Measurements from ENCODE around the gene ZFC3H1.
"Not testable (repeated sequence)": the region's sequence is repeated elsewhere in the genome, so short reads cannot be mapped to it uniquely, and the experiment has no call there.

Gene ZFC3H1, protein sequence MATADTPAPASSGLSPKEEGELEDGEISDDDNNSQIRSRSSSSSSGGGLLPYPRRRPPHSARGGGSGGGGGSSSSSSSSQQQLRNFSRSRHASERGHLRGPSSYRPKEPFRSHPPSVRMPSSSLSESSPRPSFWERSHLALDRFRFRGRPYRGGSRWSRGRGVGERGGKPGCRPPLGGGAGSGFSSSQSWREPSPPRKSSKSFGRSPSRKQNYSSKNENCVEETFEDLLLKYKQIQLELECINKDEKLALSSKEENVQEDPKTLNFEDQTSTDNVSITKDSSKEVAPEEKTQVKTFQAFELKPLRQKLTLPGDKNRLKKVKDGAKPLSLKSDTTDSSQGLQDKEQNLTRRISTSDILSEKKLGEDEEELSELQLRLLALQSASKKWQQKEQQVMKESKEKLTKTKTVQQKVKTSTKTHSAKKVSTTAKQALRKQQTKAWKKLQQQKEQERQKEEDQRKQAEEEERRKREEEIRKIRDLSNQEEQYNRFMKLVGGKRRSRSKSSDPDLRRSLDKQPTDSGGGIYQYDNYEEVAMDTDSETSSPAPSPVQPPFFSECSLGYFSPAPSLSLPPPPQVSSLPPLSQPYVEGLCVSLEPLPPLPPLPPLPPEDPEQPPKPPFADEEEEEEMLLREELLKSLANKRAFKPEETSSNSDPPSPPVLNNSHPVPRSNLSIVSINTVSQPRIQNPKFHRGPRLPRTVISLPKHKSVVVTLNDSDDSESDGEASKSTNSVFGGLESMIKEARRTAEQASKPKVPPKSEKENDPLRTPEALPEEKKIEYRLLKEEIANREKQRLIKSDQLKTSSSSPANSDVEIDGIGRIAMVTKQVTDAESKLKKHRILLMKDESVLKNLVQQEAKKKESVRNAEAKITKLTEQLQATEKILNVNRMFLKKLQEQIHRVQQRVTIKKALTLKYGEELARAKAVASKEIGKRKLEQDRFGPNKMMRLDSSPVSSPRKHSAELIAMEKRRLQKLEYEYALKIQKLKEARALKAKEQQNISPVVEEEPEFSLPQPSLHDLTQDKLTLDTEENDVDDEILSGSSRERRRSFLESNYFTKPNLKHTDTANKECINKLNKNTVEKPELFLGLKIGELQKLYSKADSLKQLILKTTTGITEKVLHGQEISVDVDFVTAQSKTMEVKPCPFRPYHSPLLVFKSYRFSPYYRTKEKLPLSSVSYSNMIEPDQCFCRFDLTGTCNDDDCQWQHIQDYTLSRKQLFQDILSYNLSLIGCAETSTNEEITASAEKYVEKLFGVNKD (N-terminal part only)

DNA sequence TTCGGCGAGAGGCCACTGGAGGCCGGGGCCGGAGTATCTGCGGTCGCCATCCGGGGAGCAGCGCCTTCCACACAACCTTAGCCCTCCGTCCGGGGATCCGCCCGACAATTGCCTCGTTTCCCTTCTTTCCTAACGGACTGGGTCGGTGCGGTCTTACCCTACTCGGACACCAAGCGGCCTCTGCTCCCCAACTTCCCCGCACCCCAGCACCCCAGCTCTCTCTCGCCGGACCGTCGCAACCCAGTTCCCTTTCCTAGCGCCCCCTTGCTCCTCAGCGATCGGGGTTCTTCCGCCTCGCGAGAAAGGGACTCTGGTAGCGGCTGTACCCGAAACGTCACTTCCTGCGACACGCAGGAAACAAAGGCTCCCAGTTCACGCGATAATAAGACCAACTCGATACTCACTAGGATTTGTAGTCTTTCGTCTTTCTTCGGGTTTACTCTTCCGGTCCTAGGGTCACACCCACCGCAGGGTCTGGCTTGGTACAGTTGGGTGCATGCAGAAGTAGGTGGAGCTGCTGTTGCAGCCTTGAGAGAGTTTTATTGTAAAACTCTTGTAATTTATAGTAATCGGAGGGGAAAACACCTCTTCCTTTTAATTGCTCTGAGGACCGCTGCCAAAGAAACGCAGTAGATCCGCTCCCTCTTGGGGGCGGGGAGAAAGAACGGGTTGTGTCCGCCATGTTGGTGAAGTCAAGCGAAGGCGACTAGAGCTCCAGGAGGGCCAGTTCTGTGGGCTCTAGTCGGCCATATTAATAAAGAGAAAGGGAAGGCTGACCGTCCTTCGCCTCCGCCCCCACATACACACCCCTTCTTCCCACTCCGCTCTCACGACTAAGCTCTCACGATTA, at the start of gene ZFC3H1, which contains the start of gene THAP2:
Gene ZFC3H1 (minus strand): TSS at position 288 of the 850 bp plus-strand sequence. CDS start 238 bp downstream, at position 50.
Gene THAP2 (plus strand): TSS at position 741 of the 850 bp plus-strand sequence. CDS start 209 bp downstream, outside the sequence.
- Histone ChIP-seq H3K36me3 (ENCODE audit: control insufficient read depth, insufficient read depth, low read length) (no peaks in the 10 kb centered on the region; the same call in 1 of the 2 replicates), H3K27ac (ENCODE audit: low read length) (peak within 1 kb of the TSS; percentile 21), H3K4me3 (ENCODE audit: low read length) (peak within 1 kb of the TSS; percentile 89), H3K27me3 (ENCODE audit: control insufficient read depth, insufficient read depth, low read length) (no peaks in the 10 kb centered on the region), H3K9me3 (ENCODE audit: control insufficient read depth, insufficient read depth, low read length) (no peaks in the 10 kb centered on the region), H3K4me1 (ENCODE audit: control insufficient read depth, insufficient read depth, low read length) (no peaks in the 10 kb centered on the region)
- no CpG with 5 or more reads among the region's 57 CpGs for WGBS (ENCODE audit: insufficient coverage, insufficient read length)
- DNase-seq (ENCODE audit: low read depth, low spot score), result peak; percentile 99

DNA sequence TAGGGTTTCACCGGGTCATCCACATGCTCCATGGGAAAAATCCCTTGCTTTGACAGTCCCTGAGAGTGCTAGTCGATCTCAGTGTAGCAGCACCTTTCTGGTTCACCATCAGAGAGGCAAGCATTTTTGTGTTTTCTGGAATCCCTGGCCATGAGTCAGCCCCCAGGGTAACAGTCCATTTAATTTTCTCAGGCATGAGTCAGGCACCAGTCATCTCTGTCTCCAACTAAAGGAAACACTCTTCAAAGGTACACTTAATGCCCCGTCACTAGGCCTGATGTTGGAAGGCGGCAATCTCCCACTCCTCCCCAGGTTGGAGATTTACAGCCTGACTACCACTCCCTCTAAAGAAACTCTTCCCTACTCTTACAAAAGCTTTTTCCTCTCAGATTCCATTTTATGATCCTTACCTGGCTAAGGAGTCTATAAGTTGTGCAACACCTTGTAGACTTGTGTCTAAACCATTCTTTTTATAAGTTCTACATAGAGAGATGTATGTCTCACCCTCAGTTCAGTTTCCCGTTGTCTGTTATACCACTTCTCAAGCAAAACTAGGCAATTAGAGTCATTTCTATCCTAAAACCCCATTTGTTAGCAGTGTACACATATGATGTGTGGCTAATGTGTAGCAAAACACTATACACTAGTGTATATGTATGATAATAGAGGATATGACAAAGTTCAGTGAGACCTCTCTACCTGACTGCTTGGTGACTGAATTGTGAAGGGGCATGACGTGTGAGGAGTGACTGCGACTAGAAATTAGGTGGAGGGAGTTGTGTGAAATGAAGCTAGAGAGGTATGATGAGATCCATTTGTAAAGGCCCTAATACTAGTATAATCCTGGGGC, 46.9 kb upstream of the ZFC3H1 start:
- Histone ChIP-seq H3K36me3 (ENCODE audit: control insufficient read depth, insufficient read depth, low read length) (no peaks in the 10 kb centered on the region), H3K4me3 (ENCODE audit: low read length) (no peak overlapping the region), H3K9me3 (ENCODE audit: control insufficient read depth, insufficient read depth, low read length) (no peaks in the 10 kb centered on the region), H3K27ac (ENCODE audit: low read length) (no peak overlapping the region), H3K27me3 (ENCODE audit: control insufficient read depth, insufficient read depth, low read length) (no peaks in the 10 kb centered on the region), H3K4me1 (ENCODE audit: control insufficient read depth, insufficient read depth, low read length) (no peaks in the 10 kb centered on the region)
- no CpG with 5 or more reads among the region's 7 CpGs for WGBS (ENCODE audit: insufficient coverage, insufficient read length)
- no peak for DNase-seq (ENCODE audit: low read depth, low spot score)

GRCh38 chr12:71708658-71709057, 45.0 kb upstream of the ZFC3H1 start:
- H3K36me3 ChIP-seq (ENCODE audit: control insufficient read depth, insufficient read depth, low read length), result no peaks in the 10 kb centered on the region
- no peaks in the 10 kb centered on the region for H3K27me3 ChIP-seq (ENCODE audit: control insufficient read depth, insufficient read depth, low read length)
- WGBS (ENCODE audit: insufficient coverage, insufficient read length), result no CpG with 5 or more reads among the region's 1 CpG
- no peak for DNase-seq (ENCODE audit: low read depth, low spot score)
- no peak overlapping the region for H3K4me3 ChIP-seq (ENCODE audit: low read length)
- no peaks in the 10 kb centered on the region for H3K9me3 ChIP-seq (ENCODE audit: control insufficient read depth, insufficient read depth, low read length)
- no peak overlapping the region for H3K27ac ChIP-seq (ENCODE audit: low read length)
- no peaks in the 10 kb centered on the region for H3K4me1 ChIP-seq (ENCODE audit: control insufficient read depth, insufficient read depth, low read length)

DNA sequence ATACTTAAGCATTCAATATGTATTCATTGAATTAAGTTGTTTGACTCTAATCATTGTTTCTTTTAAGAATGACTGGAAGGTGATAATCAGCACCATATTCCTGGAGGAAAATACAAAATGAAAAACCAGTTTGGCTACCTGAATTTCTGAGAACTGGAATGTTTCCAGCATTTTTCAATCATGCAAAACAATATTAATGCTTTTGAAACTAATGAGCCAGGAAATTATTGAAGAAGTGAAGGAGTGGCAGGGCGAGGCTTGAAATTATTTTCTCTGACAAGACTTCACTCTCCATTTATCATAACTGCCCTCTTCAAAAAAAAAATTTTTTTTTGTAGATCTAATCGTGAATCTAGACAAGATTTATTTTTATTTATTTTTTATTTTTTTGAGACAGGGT, 41.3 kb upstream of the ZFC3H1 start:
- H3K36me3 ChIP-seq (ENCODE audit: control insufficient read depth, insufficient read depth, low read length), result no peaks in the 10 kb centered on the region
- H3K9me3 ChIP-seq (ENCODE audit: control insufficient read depth, insufficient read depth, low read length), result no peaks in the 10 kb centered on the region
- no peak overlapping the region for H3K27ac ChIP-seq (ENCODE audit: low read length)
- no peak overlapping the region for H3K4me3 ChIP-seq (ENCODE audit: low read length)
- no peak for DNase-seq (ENCODE audit: low read depth, low spot score)
- no peaks in the 10 kb centered on the region for H3K27me3 ChIP-seq (ENCODE audit: control insufficient read depth, insufficient read depth, low read length)
- WGBS (ENCODE audit: insufficient coverage, insufficient read length), result no CpG with 5 or more reads among the region's 2 CpGs
- no peaks in the 10 kb centered on the region for H3K4me1 ChIP-seq (ENCODE audit: control insufficient read depth, insufficient read depth, low read length)

DNA sequence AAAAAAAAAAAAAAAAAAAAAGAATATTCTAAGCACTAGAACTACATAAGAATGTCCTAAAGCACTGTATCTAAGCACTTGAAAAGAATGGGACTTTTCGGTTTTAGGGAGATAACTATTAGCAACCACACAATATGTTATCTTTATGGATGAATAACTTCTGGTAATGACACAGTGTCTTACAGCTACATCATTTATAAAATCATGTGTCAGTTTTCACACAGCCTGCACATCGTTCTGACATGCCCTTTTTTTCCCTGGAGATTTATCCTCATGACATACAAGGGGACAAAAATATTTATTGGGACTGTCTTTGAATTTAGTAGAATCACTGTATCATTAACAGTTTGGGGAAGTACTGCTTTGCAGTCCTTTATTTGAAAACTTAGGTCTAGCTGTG, 39.6 kb upstream of the ZFC3H1 start:
- H3K4me1 ChIP-seq (ENCODE audit: control insufficient read depth, insufficient read depth, low read length), result no peaks in the 10 kb centered on the region
- H3K9me3 ChIP-seq (ENCODE audit: control insufficient read depth, insufficient read depth, low read length), result no peaks in the 10 kb centered on the region
- H3K27me3 ChIP-seq (ENCODE audit: control insufficient read depth, insufficient read depth, low read length), result no peaks in the 10 kb centered on the region
- H3K27ac ChIP-seq (ENCODE audit: low read length), result no peak overlapping the region
- DNase-seq (ENCODE audit: low read depth, low spot score), result no peak
- no CpG with 5 or more reads among the region's 2 CpGs for WGBS (ENCODE audit: insufficient coverage, insufficient read length)
- no peak overlapping the region for H3K4me3 ChIP-seq (ENCODE audit: low read length)
- H3K36me3 ChIP-seq (ENCODE audit: control insufficient read depth, insufficient read depth, low read length), result no peaks in the 10 kb centered on the region

DNA sequence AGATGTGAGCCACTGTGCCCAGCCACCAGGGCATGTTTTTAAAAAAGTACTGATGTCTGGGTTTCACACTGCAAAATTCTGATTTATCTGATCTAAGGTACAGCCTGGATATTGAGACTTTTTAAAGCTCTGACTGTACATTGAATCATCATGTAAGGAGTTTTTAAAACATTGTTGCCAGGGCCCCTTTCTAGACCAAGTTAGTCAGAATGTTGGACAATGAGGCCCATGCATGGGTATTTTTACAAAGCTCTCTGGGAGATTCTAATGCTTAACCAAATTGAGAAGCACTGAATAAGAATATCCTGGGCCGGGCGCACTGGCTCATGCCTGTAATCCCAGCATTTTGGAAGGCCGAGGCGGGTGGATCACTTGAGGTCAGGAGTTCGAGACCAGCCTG, 38.9 kb upstream of the ZFC3H1 start:
- no peaks in the 10 kb centered on the region for H3K4me1 ChIP-seq (ENCODE audit: control insufficient read depth, insufficient read depth, low read length)
- no peak overlapping the region for H3K27ac ChIP-seq (ENCODE audit: low read length)
- no peak overlapping the region for H3K4me3 ChIP-seq (ENCODE audit: low read length)
- no peaks in the 10 kb centered on the region for H3K36me3 ChIP-seq (ENCODE audit: control insufficient read depth, insufficient read depth, low read length)
- H3K27me3 ChIP-seq (ENCODE audit: control insufficient read depth, insufficient read depth, low read length), result no peaks in the 10 kb centered on the region
- WGBS (ENCODE audit: insufficient coverage, insufficient read length), result no CpG with 5 or more reads among the region's 5 CpGs
- no peaks in the 10 kb centered on the region for H3K9me3 ChIP-seq (ENCODE audit: control insufficient read depth, insufficient read depth, low read length)
- no peak for DNase-seq (ENCODE audit: low read depth, low spot score)

- not testable (repeated sequence) for DNase-seq (ENCODE audit: low read depth, low spot score); H3K4me3 ChIP-seq (ENCODE audit: low read length); H3K27me3 ChIP-seq (ENCODE audit: control insufficient read depth, insufficient read depth, low read length); H3K27ac ChIP-seq (ENCODE audit: low read length); H3K9me3 ChIP-seq (ENCODE audit: control insufficient read depth, insufficient read depth, low read length); H3K36me3 ChIP-seq (ENCODE audit: control insufficient read depth, insufficient read depth, low read length); H3K4me1 ChIP-seq (ENCODE audit: control insufficient read depth, insufficient read depth, low read length)
- no CpG with 5 or more reads among the region's 8 CpGs for WGBS (ENCODE audit: insufficient coverage, insufficient read length)
Measured at GRCh38 chr12:71702181-71702580, 38.5 kb upstream of the ZFC3H1 start.

DNA sequence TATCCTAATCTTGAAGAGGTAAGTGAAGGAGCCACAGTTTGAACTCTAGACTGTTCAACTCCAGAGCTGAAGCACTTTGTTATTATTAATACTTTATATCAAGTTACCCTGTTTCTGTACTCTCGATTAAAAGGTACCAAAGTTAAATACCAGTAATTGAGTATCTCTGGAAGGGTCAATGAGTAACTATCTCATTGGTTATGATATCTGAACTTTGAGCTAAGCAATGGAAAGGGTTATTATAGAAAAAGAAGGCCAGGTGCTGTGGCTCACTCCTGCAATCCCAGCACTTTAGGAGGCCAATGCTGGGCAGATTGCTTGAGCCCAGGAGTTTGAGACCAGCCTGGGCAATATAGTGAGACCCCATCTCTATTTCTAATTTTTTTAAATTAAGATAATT, 32.1 kb upstream of the ZFC3H1 start:
- no peaks in the 10 kb centered on the region for H3K4me1 ChIP-seq (ENCODE audit: control insufficient read depth, insufficient read depth, low read length)
- H3K9me3 ChIP-seq (ENCODE audit: control insufficient read depth, insufficient read depth, low read length), result no peaks in the 10 kb centered on the region
- no peaks in the 10 kb centered on the region for H3K27me3 ChIP-seq (ENCODE audit: control insufficient read depth, insufficient read depth, low read length)
- no peak overlapping the region for H3K4me3 ChIP-seq (ENCODE audit: low read length)
- H3K27ac ChIP-seq (ENCODE audit: low read length), result no peak overlapping the region
- no peaks in the 10 kb centered on the region for H3K36me3 ChIP-seq (ENCODE audit: control insufficient read depth, insufficient read depth, low read length)
- no CpG with 5 or more reads among the region's 1 CpG for WGBS (ENCODE audit: insufficient coverage, insufficient read length)
- DNase-seq (ENCODE audit: low read depth, low spot score), result no peak

Measured in iPS DF 6.9 (cell line).